NCI-H748 (cell line): ENCODE measurements around the gene NOTCH1.
"Not testable (repeated sequence)": the region's sequence is repeated elsewhere in the genome, so short reads cannot be mapped to it uniquely, and the experiment has no call there.

Source experiments
- DNase-seq: peaks from one replicate; lab custom pipeline; 2025; ENCODE audit not compliant: unreplicated experiment; lab: John Stamatoyannopoulos, UW

Gene NOTCH1

DNA sequence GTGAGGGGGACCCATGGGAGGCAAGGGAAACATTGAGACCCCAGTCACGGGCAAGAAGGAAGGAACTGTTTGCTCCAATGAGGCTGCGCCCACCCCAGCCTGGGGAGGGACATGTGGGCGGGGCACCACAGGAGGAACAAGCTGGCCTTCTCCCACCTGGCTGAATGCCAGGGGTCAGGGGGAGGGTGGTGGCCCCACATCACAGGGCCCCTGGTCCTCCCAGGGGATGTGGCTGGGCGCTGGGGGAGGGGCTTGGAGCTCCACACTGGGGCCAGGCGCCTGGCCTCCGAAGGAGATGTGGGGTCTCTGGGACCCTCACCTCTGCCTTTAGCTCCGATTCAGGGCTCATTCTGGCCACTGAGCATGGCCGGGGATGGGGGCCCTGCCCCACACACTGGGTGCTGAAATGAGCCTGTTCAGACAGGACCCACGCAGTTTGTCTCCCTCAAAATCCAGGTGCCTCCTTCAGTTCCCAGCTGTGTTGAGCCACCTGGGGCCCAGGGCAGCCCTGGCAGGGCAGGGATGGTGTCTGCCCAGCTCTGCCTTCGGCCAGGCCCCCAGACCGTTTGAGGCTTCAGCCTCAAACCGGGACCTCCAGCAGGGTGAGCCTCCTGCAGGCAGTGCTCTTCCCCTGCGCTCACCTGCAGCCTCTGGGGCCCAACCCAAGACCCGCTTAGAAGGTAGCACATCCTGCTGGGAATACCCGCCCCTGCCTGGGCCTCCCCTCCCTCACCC is 33.2 kb upstream of the NOTCH1 start:
- DNase-seq = peak; percentile 59

DNA sequence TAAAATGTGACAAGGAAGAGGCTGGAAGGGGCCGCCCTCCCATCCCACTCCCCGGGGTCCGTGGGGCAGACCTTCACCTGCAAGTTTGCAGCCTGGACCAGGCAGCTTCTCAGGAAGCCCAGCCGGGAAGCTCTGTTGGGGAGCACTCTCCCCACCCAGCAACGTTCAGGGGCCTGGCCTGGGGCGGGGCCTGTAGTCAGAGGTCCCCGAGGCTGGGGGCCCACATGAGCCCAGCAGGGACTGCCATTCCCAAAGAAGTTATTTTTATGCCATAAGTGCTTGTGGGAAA is 32.7 kb upstream of the NOTCH1 start:
- DNase-seq = no peak

DNA sequence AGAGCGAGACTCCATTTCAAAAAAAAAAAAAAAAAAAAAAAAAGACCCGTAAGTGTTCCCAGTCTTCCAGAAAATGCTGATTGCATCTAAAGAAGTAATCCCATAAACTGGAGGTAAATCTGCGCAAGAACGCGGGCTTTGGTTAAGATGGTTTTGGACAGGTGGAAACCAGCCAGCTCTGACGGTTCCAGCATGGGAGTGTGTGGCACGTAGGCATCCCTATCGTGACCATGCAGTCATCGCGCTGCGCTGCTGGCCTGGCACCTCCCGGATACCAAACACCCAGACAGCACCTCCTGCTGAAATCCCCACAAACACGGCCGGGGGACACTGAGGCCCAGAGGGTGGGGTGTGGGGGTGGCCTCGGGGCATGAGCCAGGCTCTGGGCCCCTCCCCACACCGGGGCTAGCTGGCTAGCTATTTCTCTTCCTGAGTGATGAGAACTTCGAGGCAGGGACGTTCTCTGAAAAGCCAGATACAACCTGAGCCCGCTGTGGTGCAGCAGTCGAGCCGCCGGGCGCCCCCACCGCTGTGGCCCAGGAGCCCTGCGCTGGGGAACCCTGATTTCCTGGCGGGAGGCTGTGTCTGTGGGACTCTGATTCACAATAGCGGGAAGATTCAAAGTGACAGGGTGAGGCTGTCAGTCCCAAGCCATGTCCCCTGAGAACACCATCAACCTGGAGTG is 32.2 kb upstream of the NOTCH1 start:
- DNase-seq = no peak

DNA sequence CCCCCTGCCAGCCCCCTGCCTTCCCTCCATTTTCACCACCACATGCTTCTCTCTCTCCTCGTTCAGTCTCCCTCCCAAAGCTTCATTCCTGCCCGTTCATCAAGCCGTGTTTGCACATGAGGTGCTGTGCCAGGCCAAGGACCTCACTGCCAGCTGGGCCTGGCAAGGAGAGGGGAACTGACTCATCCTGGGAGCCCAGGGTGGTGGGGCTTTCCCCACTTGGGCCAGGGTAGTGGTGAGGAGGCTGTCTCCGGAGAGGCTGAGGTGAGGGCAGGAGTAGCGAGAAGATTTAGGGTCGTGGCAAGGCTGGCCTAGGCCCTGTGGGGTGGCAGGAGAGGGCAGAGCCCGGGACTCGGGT is 30.4 kb upstream of the NOTCH1 start:
- DNase-seq = no peak

DNA sequence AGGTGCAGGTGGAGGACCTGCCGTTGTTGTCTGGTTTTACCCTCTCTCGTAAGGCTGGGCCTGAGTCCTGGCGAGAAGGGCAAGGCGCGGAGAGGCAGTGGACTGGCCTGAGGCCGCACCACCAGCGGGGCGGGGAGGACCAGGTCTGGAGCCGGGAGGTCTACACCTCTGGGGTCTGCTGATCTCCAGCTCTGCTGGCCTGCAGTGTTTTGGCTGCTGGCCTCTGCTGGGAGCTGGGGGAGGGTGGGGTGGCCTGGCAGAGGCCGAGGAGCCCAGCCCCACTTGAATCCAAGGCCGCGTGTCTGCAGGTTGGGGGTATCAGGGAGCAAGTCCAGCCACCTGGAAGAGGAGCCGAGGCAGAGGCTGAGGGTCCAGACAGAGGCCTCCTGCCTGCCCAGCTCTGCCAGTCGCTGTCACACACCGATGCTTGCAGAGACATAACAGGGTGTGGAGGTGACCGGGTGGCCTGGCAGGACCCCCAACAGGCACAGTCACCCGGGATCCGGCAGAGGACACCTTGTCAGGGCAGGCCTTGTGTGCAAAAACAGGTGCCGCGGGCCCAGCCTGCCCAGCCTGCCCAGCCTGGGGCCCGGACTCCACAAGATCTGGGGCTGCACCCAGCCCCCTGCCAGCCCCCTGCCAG is 29.9 kb upstream of the NOTCH1 start:
- no peak for DNase-seq

DNA sequence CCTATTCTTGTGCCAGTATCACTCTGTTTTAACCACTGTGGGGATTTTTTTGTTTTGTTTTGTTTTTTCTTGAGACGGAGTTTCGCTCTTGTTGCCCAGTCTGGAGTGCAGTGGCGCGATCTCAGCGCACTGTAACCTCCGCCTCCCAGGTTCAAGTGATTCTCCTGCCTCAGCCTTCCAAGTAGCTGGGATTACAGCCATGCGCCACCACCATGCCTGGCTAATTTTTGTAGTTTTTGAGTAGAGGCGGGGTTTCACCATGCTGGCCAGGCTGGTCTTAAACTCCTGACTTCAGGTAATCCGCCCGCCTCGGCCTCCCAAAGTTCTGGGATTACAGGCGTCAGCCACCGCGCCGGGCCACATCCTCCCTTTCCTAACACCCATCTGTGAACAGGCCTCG is 28.8 kb upstream of the NOTCH1 start:
- not testable (repeated sequence) for DNase-seq

DNA sequence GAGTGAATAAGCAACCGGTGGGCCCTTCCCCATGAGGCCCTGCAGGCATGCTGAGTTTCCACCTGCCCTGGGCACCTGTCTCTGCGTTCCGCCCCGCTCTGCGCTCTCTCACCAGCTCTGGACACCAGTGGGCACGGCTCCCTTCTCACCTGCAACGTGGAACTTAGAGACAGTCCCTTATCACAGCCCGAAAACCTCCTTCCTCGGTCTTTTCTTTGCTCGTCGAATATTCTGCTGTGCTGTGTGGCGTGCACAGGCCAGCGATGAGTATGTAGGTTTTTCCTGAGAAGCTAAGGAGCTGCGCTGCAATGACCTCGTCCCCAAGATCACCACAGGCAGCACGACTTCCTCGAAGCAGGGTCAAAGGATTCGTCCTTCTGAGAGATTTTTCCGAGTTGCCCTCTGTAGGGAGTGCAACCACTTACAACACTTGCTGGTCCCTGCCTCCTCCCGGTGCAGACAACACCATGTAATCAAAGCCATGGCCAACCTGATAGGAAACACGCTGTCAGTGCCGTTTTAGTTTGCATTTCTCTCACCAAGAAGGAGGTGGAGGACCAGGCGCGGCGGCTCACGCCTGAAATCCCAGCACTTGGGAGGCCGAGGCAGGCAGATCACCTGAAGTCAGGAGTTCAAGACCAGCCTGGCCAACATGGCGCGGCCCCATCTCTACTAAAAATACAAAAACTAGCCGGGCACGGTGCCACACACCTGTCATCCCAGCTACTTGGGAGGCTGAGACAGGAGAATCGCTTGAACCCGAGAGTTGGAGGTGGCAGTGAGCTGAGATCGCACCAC is 27.2 kb upstream of the NOTCH1 start:
- no peak for DNase-seq

DNA sequence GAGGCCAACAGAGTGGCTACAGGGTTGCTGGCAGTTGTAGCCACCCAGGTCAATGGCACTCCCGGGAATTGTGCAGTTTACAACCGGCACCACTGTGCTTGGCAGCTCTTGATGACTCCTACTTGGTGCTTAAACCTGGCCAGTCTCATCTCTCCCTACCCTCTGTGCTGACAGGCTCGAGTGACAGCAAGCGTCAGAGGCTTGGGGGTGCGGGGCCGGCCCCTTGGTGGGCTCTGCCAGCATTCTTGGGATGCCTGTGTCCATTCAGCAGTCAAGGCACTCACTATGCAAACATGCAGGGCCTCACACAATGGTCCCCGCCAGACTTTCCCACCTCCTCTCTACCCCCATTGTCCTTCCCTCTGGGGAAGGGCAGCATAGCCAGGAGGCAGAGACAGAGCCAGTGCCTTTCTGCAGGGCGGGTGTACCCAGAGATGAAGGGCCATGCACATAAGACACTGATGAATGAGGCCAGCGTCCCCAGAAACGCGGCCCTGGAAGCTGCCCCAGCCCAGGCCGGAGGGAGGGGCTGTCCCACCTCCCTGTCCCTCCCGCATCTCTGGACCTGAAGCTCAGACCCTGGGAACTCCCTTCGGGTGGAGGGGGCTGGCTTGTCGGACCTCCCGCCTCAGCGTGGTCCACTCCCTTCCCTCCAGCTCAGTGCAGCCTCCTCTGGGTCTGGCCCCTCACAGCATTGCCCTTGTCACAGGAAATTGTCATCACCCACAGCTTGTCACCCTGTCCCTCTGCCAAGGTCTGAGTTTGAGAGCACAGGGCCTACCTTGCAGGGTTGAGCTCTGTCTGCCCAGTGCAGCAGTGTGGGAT is 26.4 kb upstream of the NOTCH1 start:
- DNase-seq = no peak

DNA sequence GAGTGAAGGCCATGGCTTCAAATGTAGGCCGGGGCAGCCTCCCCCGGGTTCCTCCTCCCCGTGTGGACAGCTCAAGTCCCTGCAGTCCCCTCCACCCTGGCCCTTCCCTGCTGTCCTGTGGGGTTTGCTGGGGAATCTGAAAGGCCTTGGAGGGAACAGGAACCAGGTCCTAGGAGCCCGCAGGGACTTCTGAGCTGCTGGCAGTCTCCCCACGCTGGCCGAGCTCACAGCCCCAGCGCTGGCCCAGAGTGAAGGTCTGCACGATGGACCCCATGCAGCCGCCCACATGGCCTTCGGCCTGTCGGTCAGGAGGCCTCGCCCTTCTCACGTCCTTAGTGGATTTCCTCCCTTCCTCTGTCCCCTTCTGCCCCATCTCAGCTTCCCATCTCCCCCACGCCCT is 25.7 kb upstream of the NOTCH1 start:
- DNase-seq = no peak

DNA sequence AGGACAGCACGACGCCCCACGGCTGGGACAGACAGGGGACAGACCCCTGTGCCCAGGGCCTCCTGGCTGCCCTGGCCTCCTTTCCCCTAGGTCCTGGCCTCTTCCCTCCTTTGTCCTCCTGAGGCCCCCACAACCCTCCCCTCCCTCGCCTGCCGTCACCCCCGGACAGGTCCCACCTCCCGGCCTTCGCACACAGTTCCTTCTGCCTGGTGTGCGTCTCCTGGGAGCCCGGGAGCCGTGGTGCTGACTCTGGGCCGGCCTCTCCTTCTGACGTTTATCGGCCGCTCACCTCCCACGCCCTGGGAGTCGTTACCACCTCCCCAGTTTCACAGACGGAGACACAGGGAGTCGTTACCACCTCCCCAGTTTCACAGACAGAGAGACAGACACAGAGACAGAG is 25.1 kb upstream of the NOTCH1 start:
- DNase-seq = no peak

DNA sequence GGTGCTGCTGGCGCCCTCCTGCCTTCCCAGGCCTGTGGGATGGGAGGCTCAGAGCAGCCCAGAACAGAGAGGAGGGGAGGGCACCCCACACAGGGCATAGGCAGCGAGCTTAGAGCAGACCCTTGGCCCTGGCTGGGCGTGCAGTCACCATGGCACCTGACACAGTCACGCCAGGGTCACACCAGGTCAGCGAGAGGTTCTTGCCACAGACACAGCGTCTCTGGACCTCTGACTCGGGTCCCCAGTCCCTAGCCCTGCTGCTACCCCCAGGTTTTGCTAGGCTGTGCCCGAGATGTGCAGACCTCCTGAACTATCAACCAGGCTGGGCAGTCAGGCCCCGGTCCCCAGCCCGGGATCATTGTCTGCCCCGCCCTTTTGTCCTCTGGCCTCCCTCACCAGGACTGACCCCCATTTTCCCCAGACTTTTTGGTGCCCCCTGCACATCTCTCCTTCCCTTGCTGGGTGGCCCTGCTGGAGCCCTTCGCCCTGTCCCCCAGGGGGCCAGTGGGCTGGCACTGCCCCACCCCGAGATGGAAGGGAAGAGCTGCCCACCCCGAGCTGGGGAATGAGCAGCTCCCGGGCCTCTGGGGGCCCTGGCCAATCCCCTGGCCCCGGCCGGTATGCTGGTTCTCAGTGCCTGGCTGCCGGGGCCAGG is 24.5 kb upstream of the NOTCH1 start:
- no peak for DNase-seq

DNA sequence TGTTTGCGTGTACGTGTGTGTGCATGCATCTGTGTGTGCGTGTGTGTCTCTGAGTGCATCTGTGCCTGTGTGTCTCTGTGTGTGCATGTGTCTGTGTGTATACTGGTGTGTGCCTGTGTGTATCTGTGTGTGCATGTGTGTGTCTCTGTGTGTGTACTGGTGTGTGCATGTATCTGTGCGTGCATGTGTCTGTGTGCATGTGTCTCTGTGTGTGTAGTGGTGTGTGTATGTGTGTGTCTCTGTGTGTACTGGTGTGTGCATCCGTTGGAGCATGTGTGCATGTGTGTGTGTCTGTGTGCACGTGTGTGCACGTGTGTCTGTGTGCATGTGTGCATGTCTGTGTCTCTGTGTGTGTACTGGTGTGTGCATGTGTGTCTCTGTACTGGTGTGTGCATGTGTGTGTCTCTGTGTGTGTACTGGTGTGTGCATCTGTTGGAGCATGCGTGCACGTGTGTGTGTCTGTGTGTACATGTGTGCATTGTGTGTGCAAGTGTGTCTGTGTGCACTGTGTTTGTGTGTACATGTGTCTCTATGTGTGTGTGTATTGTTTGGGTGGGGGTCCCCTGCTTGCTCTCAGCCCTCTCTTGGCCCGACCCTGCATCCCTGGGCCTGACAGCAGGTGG is 23.8 kb upstream of the NOTCH1 start:
- no peak for DNase-seq

DNA sequence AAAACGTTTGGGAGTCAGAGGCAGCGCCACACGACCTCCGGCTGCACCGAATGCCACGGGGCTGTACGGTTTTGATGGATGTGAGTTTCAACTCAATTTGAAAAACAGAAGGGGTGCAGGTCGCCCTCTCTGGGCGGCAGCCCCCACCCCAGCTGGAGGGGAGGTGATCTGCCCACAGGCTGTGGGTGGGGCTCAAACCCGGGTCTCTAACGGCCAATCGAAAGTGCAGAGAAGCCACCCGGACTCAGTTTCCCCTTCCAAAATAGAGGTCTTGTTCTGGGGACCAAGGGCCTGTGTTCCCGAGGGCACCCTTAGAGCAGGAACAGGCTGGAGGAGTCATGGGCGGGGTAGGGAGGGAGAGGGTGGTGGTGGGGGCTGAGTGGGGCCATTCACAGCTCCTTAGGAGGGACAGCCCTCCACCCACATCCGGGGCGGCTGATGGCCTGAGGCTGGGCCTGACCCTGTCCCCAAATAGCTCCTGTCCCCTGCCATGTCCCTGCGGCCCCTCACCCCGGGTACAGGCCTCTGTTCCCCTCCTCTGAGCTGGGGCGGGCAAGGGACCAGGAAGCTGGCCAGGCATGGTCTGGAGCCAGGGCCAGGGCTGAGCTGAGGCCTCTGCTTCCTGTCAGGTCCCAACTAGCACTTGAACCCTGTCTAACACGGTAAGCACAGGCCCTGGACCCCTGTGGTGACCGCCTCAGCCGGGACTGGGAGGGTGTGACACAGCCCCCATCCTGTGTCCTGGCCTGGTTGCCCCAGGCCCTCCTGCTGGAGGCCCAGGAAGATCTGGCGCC is 22.6 kb upstream of the NOTCH1 start:
- no peak for DNase-seq

DNA sequence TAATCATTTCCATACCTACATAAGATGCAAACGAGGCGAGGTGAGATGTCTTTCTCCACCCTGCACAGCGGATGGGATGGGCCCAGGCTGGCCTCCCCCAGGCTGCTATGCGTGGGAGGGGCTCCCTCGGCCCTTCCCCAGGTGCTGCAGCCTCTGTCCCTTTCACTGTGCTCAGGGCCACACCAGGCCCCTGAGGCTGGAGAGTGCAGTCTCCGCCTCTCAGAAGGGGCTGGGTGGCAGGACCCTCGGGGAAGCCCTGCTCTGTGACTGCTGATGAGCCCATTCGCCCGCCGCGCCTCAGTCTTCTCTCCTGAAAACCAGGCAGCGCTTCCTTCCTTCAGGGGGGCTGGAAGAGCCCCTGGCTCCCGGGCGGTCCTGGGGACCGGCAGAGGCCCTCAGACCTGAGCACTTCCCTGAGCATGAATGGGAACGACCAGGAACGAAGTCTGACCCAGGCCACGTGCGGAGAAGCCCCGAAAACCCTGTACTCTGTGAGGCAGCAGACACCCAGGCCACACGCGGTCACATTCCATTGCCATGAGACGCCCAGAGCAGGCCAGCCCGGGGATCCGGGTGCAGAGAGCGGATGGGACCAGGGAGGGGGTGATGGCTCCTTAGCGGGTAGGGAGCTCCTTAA is 21.9 kb upstream of the NOTCH1 start:
- no peak for DNase-seq

DNA sequence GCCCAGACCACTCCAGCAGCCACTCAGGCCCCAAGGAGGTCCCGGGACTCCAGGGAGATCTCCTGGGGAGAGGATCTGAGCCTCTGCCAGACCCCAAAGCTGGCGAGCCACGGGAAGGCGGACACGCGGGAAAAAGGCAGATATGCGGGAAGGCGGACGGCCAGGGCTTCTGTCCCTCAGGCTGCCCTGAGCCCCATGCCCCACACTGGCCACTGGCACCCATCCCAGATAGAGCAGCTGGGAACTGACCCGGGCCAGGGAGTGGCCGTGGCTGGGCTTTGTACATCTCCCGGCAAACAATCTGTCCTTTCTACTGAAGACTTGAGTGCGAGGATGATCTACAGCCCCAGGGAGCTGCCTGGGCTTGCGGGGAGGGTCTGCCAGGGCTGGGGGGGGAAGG is 21.1 kb upstream of the NOTCH1 start:
- no peak for DNase-seq

DNA sequence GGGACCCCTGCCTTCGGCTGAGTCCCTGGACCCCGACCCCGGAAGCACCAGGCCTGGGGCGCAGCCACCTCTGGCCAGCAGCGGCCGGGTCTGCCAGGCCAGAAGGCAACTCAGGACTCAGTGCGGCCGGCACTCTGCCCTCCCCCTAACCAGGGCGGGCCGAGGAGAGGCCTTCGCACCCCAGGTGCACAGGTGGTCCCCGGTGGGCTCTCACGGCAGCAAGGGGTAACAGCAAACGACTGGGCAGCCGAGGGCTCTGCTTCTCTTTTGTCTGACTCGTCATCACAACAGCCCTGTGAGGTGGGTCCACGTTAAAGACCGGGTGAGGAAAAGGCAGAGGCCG is 20.7 kb upstream of the NOTCH1 start:
- no peak for DNase-seq

DNA sequence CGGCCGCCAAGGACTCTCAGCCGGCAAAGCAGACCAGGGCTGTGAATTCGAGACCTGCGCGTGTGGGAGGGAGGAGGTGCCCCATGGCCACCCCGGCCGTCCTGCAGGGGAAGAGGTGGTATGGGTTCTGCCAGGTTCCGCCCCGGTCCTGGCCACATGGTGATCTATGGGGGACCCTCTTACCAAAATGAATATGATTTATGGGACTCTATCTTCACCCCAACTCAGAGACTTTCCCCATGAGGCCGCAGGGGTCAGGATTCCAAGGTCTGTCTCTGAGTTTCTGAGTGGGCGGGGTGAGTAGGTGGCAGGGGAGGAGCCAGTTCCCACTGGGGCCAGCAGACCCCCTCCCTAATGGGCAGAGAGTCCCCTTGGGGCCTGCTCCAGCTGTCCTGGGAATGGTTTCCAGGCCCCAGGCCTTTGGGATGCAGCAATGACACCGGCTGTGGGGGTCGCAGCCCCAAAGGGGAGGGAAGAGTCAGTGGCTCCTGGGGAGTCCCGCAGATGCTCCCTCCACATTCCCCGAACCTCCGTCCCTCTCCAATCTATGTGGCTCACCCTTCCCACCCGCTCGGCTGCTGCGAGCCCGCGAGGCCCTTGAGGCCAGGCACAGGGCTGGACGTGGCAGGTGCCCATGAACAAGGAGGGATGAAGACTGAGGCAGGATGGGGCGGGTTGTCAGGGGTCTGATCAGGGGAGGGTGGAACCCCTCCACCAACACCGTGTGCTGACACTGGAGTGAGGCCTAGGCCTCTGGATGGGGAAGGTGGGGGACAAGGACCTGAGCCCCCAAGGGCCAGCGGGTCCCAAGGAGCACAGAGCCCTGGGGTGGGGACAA is 20.1 kb upstream of the NOTCH1 start:
- no peak for DNase-seq

DNA sequence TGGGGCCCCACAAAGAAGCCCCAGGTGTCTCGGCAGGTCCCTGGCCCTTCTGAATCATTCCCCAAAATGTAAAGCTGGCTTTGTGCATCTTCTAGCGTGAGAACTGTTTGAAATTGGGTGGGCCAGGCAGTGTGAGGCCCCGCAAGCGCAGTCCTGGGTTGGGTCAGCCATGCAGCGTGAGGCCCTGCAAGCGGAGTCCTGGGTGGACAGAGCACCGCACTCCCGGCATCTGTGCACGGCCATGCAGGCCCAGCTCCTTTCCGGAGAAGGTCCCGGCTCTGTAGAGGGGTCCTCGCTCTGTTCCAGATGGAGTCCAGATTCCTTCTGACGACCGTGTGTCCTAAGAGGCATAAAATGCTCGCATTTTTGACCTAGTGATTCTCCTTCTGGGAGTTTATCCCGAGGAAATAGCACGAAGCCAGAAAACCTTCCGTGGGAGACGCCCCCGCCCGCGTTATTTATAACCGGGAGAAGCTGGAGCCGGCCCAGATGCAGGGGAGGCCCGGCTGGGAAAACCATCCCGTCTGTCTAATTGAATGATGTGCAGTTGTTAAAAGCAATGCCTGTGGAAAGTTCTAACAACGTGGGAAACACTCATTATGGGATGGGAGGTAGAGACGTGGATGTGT is 19.4 kb upstream of the NOTCH1 start:
- DNase-seq = no peak
